Measurements from ENCODE around the gene MRPL1.
A peak's percentile ranks its signal among the peaks of the same experiment; 100 is the strongest.

The MRPL1 gene

GRCh38 chr4:77862478-77863216 lies at the start of gene MRPL1:
TSS of gene MRPL1 (plus strand) at chr4:77862830. CDS start at chr4:77862849, 19 bp downstream.
- peak; percentile 90 for DNase-seq (ENCODE audit: low read depth, low spot score)

- no peak for DNase-seq (ENCODE audit: low read depth, low spot score)
Measured at GRCh38 chr4:77815636-77816035, 47.0 kb upstream of the MRPL1 start.

GRCh38 chr4:77816546-77816945 lies 46.1 kb upstream of the MRPL1 start:
- DNase-seq (ENCODE audit: low read depth, low spot score) = no peak

- no peak for DNase-seq (ENCODE audit: low read depth, low spot score)
Measured at GRCh38 chr4:77817304-77818072, 45.1 kb upstream of the MRPL1 start.

- DNase-seq (ENCODE audit: low read depth, low spot score) = peak; percentile 69
Measured at GRCh38 chr4:77818073-77818601, 44.5 kb upstream of the MRPL1 start.

GRCh38 chr4:77818602-77819403 lies 43.8 kb upstream of the MRPL1 start, which contains the start of gene CNOT6L:
TSS of gene CNOT6L (minus strand) at chr4:77819368. CDS start at chr4:77819308, 60 bp downstream.
- DNase-seq (ENCODE audit: low read depth, low spot score) = no peak

GRCh38 chr4:77819404-77819842 lies 43.2 kb upstream of the MRPL1 start:
- DNase-seq (ENCODE audit: low read depth, low spot score) = no peak

- peak; percentile 54 for DNase-seq (ENCODE audit: low read depth, low spot score)
Measured at GRCh38 chr4:77819843-77820648, 42.6 kb upstream of the MRPL1 start.

- no peak for DNase-seq (ENCODE audit: low read depth, low spot score)
Measured at GRCh38 chr4:77820649-77821561, 41.7 kb upstream of the MRPL1 start.

- no peak for DNase-seq (ENCODE audit: low read depth, low spot score)
Measured at GRCh38 chr4:77821775-77822174, 40.9 kb upstream of the MRPL1 start.

- no peak for DNase-seq (ENCODE audit: low read depth, low spot score)
Measured at GRCh38 chr4:77826275-77826674, 36.4 kb upstream of the MRPL1 start.

- no peak for DNase-seq (ENCODE audit: low read depth, low spot score)
Measured at GRCh38 chr4:77827343-77827742, 35.3 kb upstream of the MRPL1 start.

- no peak for DNase-seq (ENCODE audit: low read depth, low spot score)
Measured at GRCh38 chr4:77833126-77833724, 29.4 kb upstream of the MRPL1 start.

- DNase-seq (ENCODE audit: low read depth, low spot score) = no peak
Measured at GRCh38 chr4:77834403-77834802, 28.2 kb upstream of the MRPL1 start.

- DNase-seq (ENCODE audit: low read depth, low spot score) = no peak
Measured at GRCh38 chr4:77843628-77844027, 19.0 kb upstream of the MRPL1 start.

- no peak for DNase-seq (ENCODE audit: low read depth, low spot score)
Measured at GRCh38 chr4:77844363-77844762, 18.3 kb upstream of the MRPL1 start.

- DNase-seq (ENCODE audit: low read depth, low spot score) = no peak
Measured at GRCh38 chr4:77845400-77845799, 17.2 kb upstream of the MRPL1 start.

- no peak for DNase-seq (ENCODE audit: low read depth, low spot score)
Measured at GRCh38 chr4:77845929-77846328, 16.7 kb upstream of the MRPL1 start.

GRCh38 chr4:77848508-77848907 lies 14.1 kb upstream of the MRPL1 start:
- no peak for DNase-seq (ENCODE audit: low read depth, low spot score)

Measured in smooth muscle cell of the brain vasculature (primary cell).